HepG2 (cell line): Measurements from ENCODE around the gene AEN. TPM values are rescaled to one million over a fixed set of nuclear protein-coding genes. Genes with fewer than 3 reads are reported as not detected.

Experiments used
- DNMT1 ChIP-seq: sonication (generic); formaldehyde crosslinking; IDR thresholded peaks from 2 replicates; pipeline ENCODE4 v1.5.1; 2020; ENCODE audit warnings: mild to moderate bottlenecking, missing genetic modification reagents
- GTF3A ChIP-seq: sonication (generic); formaldehyde crosslinking; conservative IDR thresholded peaks from 2 replicates; pipeline ENCODE4 v1.4.0; 2020; ENCODE audit warnings: mild to moderate bottlenecking, missing genetic modification reagents
- GZF1 ChIP-seq: sonication (generic); formaldehyde crosslinking; IDR thresholded peaks from 2 replicates; pipeline ENCODE4 v1.5.1; 2020; ENCODE audit warnings: mild to moderate bottlenecking, missing genetic modification reagents
- HDAC6 ChIP-seq: fragments of 200-600 bp; sonication (generic); IDR thresholded peaks from 2 replicates; pipeline ENCODE4 v1.7.0; 2017; ENCODE audit warnings: mild to moderate bottlenecking, antibody characterized with exemption, low read length, low read depth
- IKZF5 ChIP-seq: IDR thresholded peaks from 2 replicates; pipeline ENCODE4 v1.6.1; 2018; ENCODE audit warnings: missing genetic modification reagents, mild to moderate bottlenecking, missing compliant biosample characterization
- KMT2B ChIP-seq: IDR thresholded peaks from 2 replicates; pipeline ENCODE4 v1.6.1; 2016; ENCODE audit warnings: missing genetic modification reagents, missing compliant biosample characterization
- MATR3 ChIP-seq: sonication (generic); formaldehyde crosslinking; IDR thresholded peaks from 2 replicates; pipeline ENCODE4 v1.4.0; 2020; ENCODE audit warnings: missing genetic modification reagents
- NFIB ChIP-seq: sonication (generic); formaldehyde crosslinking; IDR thresholded peaks from 2 replicates; pipeline ENCODE4 v1.9.0; 2021; ENCODE audit warnings: missing genetic modification reagents, mild to moderate bottlenecking, borderline replicate concordance
- RBM22 ChIP-seq: fragments of 200-400 bp; formaldehyde crosslinking; optimal IDR thresholded peaks from 2 replicates; pipeline ENCODE3; 2017; ENCODE audit warnings: mild to moderate bottlenecking, low read length, moderate library complexity
- RXRA ChIP-seq: sonication (generic); formaldehyde crosslinking; IDR thresholded peaks from 2 replicates; pipeline ENCODE4 v1.5.1; 2020; ENCODE audit warnings: missing genetic modification reagents
- TFDP1 ChIP-seq: IDR thresholded peaks from 2 replicates; pipeline ENCODE4 v1.6.1; 2016; ENCODE audit warnings: missing compliant biosample characterization, missing genetic modification reagents, borderline replicate concordance
- THAP9 ChIP-seq: sonication (generic); formaldehyde crosslinking; IDR thresholded peaks from 2 replicates; pipeline ENCODE4; 2020; ENCODE audit warnings: missing genetic modification reagents, mild to moderate bottlenecking, borderline replicate concordance
- YY1 ChIP-seq: IDR thresholded peaks from 2 replicates; pipeline ENCODE4 v1.6.1; 2011; ENCODE audit warnings: low read length, low read depth, moderate library complexity, mild to moderate bottlenecking; ENCODE audit not compliant: insufficient read depth, insufficient replicate concordance
- ZNF605 ChIP-seq: sonication (generic); formaldehyde crosslinking; IDR thresholded peaks from 2 replicates; pipeline ENCODE4 v1.8.0; 2022; ENCODE audit warnings: mild to moderate bottlenecking, missing genetic modification reagents
- polyA plus RNA-seq, 8 experiments: library from polyadenylated mRNA; depleted of rRNA in 3 of 8; stranded (reverse) in 7 of 8; unstranded in 1 of 8; fragments of >200 nt; fragmentation: Illumina TruSeq in 4 of 8; extraction: Trizol in 4 of 8; gene quantifications; 2 replicates each; pipeline versions ENCODE4 v1.2.1 to v1.2.3, GENCODE V29; 2011 to 2016; ENCODE audit warnings: low read depth in 4 of 8, missing spikeins in 1 of 8, mixed read lengths in 1 of 8; ENCODE audit not compliant: insufficient read depth in 1 of 8
- total RNA-seq, 5 experiments: library from RNA; depleted of rRNA; stranded (reverse); fragments of >200 nt; fragmentation: Illumina TruSeq; extraction: Trizol; gene quantifications; 2 replicates each; pipeline ENCODE4 v1.2.3, GENCODE V29; 2016; ENCODE audit warnings: low read depth in 1 of 5
- TF ChIP-seq, protein P1 (sequence below): IDR thresholded peaks from 2 replicates; pipeline ENCODE4 v1.6.1; 2016; ENCODE audit warnings: mild to moderate bottlenecking
- TF ChIP-seq, protein P2 (sequence below): sonication (generic); formaldehyde crosslinking; conservative IDR thresholded peaks from 2 replicates; pipeline ENCODE4 v1.4.0; 2020; ENCODE audit warnings: missing genetic modification reagents
- TF ChIP-seq, protein P3 (sequence below): sonication (generic); formaldehyde crosslinking; IDR thresholded peaks from 2 replicates; pipeline ENCODE4 v1.4.0; 2020; ENCODE audit warnings: missing genetic modification reagents

The AEN gene
- total and polyA plus RNA-seq, 2 of the 13 experiments (the other 11 are each of a cell fraction or from before 2014, with no cell fraction given) = 51.3 to 118 TPM

DNA sequence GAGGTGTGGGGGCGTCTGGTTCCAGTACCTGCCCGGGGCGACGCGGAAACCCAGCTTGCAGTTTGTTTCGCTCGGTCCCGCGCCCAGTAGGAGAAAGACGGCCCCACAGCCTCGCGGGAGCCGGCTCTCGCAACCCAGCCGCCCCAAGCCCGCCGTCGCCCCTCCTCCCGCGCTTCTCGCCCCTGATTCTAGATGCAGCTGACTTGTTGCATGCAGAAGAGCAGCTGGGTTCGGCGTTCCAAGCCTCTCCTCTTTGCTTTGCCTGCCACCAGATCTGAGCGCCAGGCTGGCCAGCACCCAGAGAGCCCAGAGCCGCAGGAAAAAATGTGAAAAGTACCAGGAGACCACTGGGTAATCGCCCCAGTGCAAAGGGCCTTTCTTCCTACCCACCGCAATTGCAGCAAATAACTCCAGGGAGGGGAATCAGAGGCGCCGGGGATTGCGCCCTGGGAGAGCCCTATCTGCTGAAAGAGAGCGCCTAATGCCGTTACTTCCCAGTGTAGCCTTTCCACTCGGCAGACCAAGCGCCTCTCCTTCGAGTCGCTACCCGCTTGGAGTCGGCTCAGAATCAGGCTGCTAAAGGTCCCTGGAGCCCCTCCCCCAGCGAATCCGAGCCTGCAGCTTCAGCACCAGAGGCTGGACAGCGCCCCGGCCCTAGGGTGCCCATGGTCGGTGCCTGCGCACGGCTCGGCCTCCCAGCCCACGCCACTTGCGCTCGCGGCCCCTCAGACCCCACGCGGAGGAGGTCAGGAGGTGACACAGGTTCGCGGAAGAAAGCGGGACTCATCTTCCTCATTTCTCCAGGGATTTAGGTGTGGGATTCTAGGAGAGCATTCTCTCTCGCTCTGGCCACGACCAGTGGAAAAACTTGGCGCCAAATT, 15.7 kb upstream of the AEN start (continued):
- TF ChIP-seq, protein P1, sequence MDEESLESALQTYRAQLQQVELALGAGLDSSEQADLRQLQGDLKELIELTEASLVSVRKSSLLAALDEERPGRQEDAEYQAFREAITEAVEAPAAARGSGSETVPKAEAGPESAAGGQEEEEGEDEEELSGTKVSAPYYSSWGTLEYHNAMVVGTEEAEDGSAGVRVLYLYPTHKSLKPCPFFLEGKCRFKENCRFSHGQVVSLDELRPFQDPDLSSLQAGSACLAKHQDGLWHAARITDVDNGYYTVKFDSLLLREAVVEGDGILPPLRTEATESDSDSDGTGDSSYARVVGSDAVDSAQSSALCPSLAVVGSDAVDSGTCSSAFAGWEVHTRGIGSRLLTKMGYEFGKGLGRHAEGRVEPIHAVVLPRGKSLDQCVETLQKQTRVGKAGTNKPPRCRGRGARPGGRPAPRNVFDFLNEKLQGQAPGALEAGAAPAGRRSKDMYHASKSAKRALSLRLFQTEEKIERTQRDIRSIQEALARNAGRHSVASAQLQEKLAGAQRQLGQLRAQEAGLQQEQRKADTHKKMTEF (CRISPR knock-in tag) = no peak; the same call in 1 of the 2 replicates
- TF ChIP-seq THAP9 (no peak), TFDP1 (no peak), DNMT1 (CRISPR knock-in tag) (no peak), RBM22 (no peak), GZF1 (CRISPR knock-in tag) (no peak), ZNF605 (CRISPR knock-in tag) (peak; percentile 70; the same call in 1 of the 2 replicates), RXRA (CRISPR knock-in tag) (no peak), GTF3A (CRISPR knock-in tag) (no peak), HDAC6 (no peak), YY1 (no peak), MATR3 (CRISPR knock-in tag) (no peak), NFIB (CRISPR knock-in tag) (no peak), IKZF5 (no peak), KMT2B (no peak)
- TF ChIP-seq, protein P2, sequence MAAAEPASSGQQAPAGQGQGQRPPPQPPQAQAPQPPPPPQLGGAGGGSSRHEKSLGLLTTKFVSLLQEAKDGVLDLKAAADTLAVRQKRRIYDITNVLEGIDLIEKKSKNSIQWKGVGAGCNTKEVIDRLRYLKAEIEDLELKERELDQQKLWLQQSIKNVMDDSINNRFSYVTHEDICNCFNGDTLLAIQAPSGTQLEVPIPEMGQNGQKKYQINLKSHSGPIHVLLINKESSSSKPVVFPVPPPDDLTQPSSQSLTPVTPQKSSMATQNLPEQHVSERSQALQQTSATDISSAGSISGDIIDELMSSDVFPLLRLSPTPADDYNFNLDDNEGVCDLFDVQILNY (CRISPR knock-in tag) = no peak
- TF ChIP-seq, protein P3, sequence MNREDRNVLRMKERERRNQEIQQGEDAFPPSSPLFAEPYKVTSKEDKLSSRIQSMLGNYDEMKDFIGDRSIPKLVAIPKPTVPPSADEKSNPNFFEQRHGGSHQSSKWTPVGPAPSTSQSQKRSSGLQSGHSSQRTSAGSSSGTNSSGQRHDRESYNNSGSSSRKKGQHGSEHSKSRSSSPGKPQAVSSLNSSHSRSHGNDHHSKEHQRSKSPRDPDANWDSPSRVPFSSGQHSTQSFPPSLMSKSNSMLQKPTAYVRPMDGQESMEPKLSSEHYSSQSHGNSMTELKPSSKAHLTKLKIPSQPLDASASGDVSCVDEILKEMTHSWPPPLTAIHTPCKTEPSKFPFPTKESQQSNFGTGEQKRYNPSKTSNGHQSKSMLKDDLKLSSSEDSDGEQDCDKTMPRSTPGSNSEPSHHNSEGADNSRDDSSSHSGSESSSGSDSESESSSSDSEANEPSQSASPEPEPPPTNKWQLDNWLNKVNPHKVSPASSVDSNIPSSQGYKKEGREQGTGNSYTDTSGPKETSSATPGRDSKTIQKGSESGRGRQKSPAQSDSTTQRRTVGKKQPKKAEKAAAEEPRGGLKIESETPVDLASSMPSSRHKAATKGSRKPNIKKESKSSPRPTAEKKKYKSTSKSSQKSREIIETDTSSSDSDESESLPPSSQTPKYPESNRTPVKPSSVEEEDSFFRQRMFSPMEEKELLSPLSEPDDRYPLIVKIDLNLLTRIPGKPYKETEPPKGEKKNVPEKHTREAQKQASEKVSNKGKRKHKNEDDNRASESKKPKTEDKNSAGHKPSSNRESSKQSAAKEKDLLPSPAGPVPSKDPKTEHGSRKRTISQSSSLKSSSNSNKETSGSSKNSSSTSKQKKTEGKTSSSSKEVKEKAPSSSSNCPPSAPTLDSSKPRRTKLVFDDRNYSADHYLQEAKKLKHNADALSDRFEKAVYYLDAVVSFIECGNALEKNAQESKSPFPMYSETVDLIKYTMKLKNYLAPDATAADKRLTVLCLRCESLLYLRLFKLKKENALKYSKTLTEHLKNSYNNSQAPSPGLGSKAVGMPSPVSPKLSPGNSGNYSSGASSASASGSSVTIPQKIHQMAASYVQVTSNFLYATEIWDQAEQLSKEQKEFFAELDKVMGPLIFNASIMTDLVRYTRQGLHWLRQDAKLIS (CRISPR knock-in tag) = no peak
